ENCODE data around the gene MAT1A. TPM values are rescaled to one million over a fixed set of nuclear protein-coding genes. Genes with fewer than 3 reads are reported as not detected.

The MAT1A gene
- total RNA-seq, 1 experiment from 2014 or later: 2.1 TPM

DNA sequence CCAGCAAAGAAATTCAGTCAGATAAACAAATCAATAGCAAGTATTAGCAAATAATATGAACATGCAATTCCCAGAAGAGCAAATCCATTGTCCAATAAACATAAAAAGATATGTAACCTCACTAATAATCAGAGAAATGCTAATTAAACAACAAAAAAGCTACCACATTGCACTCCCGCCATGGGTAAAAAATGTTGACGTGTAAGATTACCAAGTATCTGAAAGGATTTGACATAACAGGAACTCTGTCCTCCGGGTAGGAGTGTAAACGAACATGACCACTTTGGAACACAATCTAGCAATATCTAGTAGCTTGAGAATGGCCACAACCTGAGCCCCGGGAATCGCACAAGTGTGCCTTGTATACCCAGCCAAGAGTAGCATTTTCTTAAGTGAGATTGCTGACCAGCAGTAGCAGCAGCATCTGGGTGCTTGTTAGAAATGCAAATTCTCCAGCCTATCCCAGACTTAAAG is 35.5 kb upstream of the MAT1A start:
- Mint-ChIP-seq H3K27me3 (ENCODE audit: low read depth) (no peaks in the 10 kb centered on the region), H3K4me3 (no peak overlapping the region), H3K9me3 (no peaks in the 10 kb centered on the region), H3K36me3 (ENCODE audit: insufficient read depth in 1 of 3, low read depth in 3 of 3) (no peaks in the 10 kb centered on the region), H3K27ac (no peak overlapping the region), H3K4me1 (peaks cover 6 to 12% of the 10 kb centered on the region in 2 experiments)
- no peak for DNase-seq
- Histone ChIP-seq H3K56ac (ENCODE audit: insufficient read length, low read depth, low read length) (no peak overlapping the region), H3K23ac (ENCODE audit: insufficient read length, low read depth, low read length) (no peak overlapping the region), H3K18ac (ENCODE audit: insufficient read length, low read depth, low read length) (no peak overlapping the region), H3K4ac (ENCODE audit: low read depth, low read length) (no peak overlapping the region), H3K27ac (ENCODE audit: insufficient read length, low read depth, low read length) (no peak overlapping the region), H3K4me1 (ENCODE audit: insufficient read depth, low read length) (no peaks in the 10 kb centered on the region; the same call in 1 of the 2 replicates), H4K91ac (ENCODE audit: insufficient read length, low read depth, low read length) (no peak overlapping the region), H4K5ac (ENCODE audit: insufficient read length, low read depth, low read length) (no peak overlapping the region), H3K79me2 (ENCODE audit: insufficient read depth, low read length) (no peaks in the 10 kb centered on the region), H4K8ac (replicated peaks; ENCODE audit: insufficient read length, low read depth, low read length) (no peak overlapping the region), H3K4me2 (ENCODE audit: insufficient read depth, insufficient read length, low read length) (no peak overlapping the region), H3K23me2 (ENCODE audit: insufficient read length, low read depth, low read length, poor library complexity, severe bottlenecking) (no peaks in the 10 kb centered on the region), H4K20me1 (ENCODE audit: control insufficient read depth, insufficient read depth, insufficient read length) (no peaks in the 10 kb centered on the region), H3K79me1 (ENCODE audit: insufficient read depth, low read depth, low read length, poor library complexity, severe bottlenecking) (no peaks in the 10 kb centered on the region), H3K9me3 (ENCODE audit: control insufficient read depth, low read depth, low read length) (no peaks in the 10 kb centered on the region), H2AK5ac (ENCODE audit: insufficient read length, low read length) (no peak overlapping the region), H2BK12ac (ENCODE audit: insufficient read length, low read depth, low read length) (no peak overlapping the region), H2BK15ac (ENCODE audit: low read depth, low read length) (no peak overlapping the region), H2AFZ (ENCODE audit: low read length) (no peak overlapping the region), H3K14ac (ENCODE audit: insufficient read depth, low read length) (no peak overlapping the region), H3K27me3 (ENCODE audit: insufficient read depth, low read length) (no peaks in the 10 kb centered on the region), H3K9ac (ENCODE audit: extremely low read depth, insufficient read length, low read length) (no peak overlapping the region), H3T11ph (ENCODE audit: low read length) (no peak overlapping the region), H2BK120ac (ENCODE audit: low read depth, low read length, poor library complexity, severe bottlenecking) (no peak overlapping the region), H2BK20ac (ENCODE audit: low read depth, low read length, poor library complexity, severe bottlenecking) (no peak overlapping the region), H2BK5ac (ENCODE audit: insufficient read length, low read length) (no peak overlapping the region)
- TF ChIP-seq, protein P1, sequence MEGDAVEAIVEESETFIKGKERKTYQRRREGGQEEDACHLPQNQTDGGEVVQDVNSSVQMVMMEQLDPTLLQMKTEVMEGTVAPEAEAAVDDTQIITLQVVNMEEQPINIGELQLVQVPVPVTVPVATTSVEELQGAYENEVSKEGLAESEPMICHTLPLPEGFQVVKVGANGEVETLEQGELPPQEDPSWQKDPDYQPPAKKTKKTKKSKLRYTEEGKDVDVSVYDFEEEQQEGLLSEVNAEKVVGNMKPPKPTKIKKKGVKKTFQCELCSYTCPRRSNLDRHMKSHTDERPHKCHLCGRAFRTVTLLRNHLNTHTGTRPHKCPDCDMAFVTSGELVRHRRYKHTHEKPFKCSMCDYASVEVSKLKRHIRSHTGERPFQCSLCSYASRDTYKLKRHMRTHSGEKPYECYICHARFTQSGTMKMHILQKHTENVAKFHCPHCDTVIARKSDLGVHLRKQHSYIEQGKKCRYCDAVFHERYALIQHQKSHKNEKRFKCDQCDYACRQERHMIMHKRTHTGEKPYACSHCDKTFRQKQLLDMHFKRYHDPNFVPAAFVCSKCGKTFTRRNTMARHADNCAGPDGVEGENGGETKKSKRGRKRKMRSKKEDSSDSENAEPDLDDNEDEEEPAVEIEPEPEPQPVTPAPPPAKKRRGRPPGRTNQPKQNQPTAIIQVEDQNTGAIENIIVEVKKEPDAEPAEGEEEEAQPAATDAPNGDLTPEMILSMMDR (conservative IDR thresholded peaks at IDR 0.05): no peak
- no CpG with 5 or more reads among the region's 6 CpGs for WGBS (ENCODE audit: extremely low coverage, insufficient read length, low lambda C conversion rate)

All from H9 (cell line).